ENCODE data around the gene VPS18.

Gene VPS18, protein sequence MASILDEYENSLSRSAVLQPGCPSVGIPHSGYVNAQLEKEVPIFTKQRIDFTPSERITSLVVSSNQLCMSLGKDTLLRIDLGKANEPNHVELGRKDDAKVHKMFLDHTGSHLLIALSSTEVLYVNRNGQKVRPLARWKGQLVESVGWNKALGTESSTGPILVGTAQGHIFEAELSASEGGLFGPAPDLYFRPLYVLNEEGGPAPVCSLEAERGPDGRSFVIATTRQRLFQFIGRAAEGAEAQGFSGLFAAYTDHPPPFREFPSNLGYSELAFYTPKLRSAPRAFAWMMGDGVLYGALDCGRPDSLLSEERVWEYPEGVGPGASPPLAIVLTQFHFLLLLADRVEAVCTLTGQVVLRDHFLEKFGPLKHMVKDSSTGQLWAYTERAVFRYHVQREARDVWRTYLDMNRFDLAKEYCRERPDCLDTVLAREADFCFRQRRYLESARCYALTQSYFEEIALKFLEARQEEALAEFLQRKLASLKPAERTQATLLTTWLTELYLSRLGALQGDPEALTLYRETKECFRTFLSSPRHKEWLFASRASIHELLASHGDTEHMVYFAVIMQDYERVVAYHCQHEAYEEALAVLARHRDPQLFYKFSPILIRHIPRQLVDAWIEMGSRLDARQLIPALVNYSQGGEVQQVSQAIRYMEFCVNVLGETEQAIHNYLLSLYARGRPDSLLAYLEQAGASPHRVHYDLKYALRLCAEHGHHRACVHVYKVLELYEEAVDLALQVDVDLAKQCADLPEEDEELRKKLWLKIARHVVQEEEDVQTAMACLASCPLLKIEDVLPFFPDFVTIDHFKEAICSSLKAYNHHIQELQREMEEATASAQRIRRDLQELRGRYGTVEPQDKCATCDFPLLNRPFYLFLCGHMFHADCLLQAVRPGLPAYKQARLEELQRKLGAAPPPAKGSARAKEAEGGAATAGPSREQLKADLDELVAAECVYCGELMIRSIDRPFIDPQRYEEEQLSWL

DNA sequence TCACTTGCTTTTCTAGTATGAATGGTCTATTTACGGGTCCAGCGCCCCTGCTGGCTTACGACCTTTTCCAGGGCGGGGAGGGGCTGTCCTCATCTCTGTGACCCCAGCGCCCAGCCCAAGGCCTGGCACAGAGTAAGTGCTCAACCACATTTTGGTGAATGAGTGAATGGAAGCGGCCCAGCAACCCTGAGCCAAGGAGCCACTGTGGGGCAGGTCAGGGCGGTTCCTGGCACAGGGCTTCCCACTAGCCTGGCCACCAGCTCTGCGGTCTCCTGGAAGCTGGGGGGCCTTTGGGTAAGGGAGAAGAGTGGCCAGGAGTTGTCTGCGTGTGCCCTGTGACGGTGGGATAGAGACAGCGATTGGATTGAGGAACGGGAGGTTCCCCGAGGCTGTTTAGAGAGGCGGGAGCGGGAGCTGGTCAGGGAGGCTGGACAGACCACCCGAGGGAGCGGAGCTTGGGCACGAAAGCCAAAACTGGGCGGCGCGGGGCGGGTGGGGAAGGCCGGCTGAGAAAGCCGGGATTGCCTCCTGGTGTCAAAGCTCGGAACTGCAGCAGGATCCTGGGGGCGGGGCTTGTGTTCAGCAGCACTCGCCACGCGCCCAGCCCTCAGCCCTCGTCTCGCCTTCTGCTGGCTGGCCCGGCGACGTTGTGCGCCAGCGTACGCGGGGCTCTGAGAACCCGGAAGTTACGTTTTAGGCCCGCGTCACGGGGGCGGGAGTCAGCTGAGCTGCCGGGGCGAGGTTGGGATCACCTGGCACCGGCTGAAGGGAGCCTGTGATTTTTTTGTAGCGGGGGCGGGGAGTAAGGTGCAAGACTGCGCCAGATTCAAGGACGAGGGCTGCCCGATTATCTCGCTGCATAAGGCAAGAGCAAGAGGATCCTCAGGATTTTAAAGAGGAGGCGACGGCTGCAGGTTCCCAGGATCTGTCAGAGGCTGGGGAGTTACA lies at the start of gene VPS18:
Gene VPS18 (plus strand): TSS at position 718 of the 948 bp plus-strand sequence. CDS start 319 bp downstream, outside the sequence.
- DNase-seq (ENCODE audit: low spot score in 2 of 2) = peak; percentile 93 to 99
- Histone ChIP-seq H3K36me3 (replicated peaks) (peaks cover 23% of the 10 kb centered on the region), H3K27me3 (ENCODE audit: low read depth) (no peaks in the 10 kb centered on the region), H3K9me3 (no peaks in the 10 kb centered on the region), H3K4me3 (peak within 1 kb of the TSS; percentile 63), H3K4me1 (no peaks in the 10 kb centered on the region; the same call in 1 of the 2 replicates)
- in situ Hi-C loops (cut with MboI; ENCODE audit: low sequenced_read_pairs) = no loop called here

GRCh38 chr15:40844696-40845030 lies 49.6 kb upstream of the VPS18 start:
- Histone ChIP-seq H3K36me3 (replicated peaks) (no peaks in the 10 kb centered on the region; the same call in 1 of the 2 replicates), H3K4me1 (peaks cover 11% of the 10 kb centered on the region), H3K27me3 (ENCODE audit: low read depth) (no peaks in the 10 kb centered on the region), H3K4me3 (peak overlapping the region; percentile 61), H3K9me3 (no peaks in the 10 kb centered on the region)
- peak in 1 of 2 experiments; percentile 61 for DNase-seq (ENCODE audit: low spot score in 2 of 2)
- in situ Hi-C loops (cut with MboI; ENCODE audit: low sequenced_read_pairs) = no loop called here

- Histone ChIP-seq H3K9me3 (no peaks in the 10 kb centered on the region), H3K36me3 (replicated peaks) (peaks cover under 1% of the 10 kb centered on the region), H3K27me3 (ENCODE audit: low read depth) (no peaks in the 10 kb centered on the region), H3K4me3 (peak overlapping the region; percentile 61), H3K4me1 (peaks cover 11% of the 10 kb centered on the region)
- no peak for DNase-seq (ENCODE audit: low spot score in 2 of 2)
- in situ Hi-C loops (cut with MboI; ENCODE audit: low sequenced_read_pairs) = no loop called here
Observed at GRCh38 chr15:40845036-40845435, 49.2 kb upstream of the VPS18 start.

- peaks cover 5% of the 10 kb centered on the region for H3K36me3 ChIP-seq (replicated peaks)
- H3K9me3 ChIP-seq = no peaks in the 10 kb centered on the region
- peaks cover 11% of the 10 kb centered on the region for H3K4me1 ChIP-seq
- DNase-seq (ENCODE audit: low spot score in 2 of 2) = no peak
- H3K27me3 ChIP-seq (ENCODE audit: low read depth) = no peaks in the 10 kb centered on the region
- no peak overlapping the region for H3K4me3 ChIP-seq
- in situ Hi-C loops (cut with MboI; ENCODE audit: low sequenced_read_pairs) = no loop called here
Observed at GRCh38 chr15:40845511-40846284, 48.6 kb upstream of the VPS18 start.

DNA sequence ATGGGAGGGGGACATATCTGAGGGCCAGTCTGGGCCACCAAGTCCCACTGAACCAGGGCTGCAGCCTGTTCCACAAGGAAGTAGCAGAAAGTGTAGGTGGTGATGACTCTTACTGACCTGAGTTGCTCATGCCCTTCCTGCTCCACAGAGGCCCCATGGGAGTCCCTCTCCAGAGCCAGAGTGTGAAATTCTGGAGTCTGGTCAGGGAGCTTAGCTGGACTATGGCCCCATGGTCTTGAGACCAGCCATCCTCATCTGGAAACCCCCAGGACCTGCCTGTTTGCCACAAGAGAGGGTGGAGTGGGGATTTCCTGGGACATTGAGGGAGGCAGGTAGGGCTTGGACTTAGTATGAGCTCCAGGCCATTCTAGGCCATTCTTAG lies 47.4 kb upstream of the VPS18 start:
- in situ Hi-C loops (cut with MboI; ENCODE audit: low sequenced_read_pairs) = no loop called here
- H3K4me3 ChIP-seq = no peak overlapping the region
- no peak for DNase-seq (ENCODE audit: low spot score in 2 of 2)

GRCh38 chr15:40847223-40847961 lies 46.9 kb upstream of the VPS18 start:
- H3K36me3 ChIP-seq (replicated peaks) = peaks cover 5% of the 10 kb centered on the region
- no peaks in the 10 kb centered on the region for H3K9me3 ChIP-seq
- H3K4me1 ChIP-seq = peaks cover 11% of the 10 kb centered on the region
- no peaks in the 10 kb centered on the region for H3K27me3 ChIP-seq (ENCODE audit: low read depth)
- peak; percentile 72 to 87 for DNase-seq (ENCODE audit: low spot score in 2 of 2)
- H3K4me3 ChIP-seq = no peak overlapping the region
- in situ Hi-C loops (cut with MboI; ENCODE audit: low sequenced_read_pairs) = no loop called here

More for the DNA sequence above, 47.4 kb upstream of the VPS18 start:
- Histone ChIP-seq H3K36me3 (replicated peaks) (peaks cover 5% of the 10 kb centered on the region), H3K4me1 (peaks cover 11% of the 10 kb centered on the region), H3K27me3 (ENCODE audit: low read depth) (no peaks in the 10 kb centered on the region), H3K9me3 (no peaks in the 10 kb centered on the region)

GRCh38 chr15:40850576-40851112 lies 43.6 kb upstream of the VPS18 start:
- in situ Hi-C loops (cut with MboI; ENCODE audit: low sequenced_read_pairs) = no loop called here

DNA sequence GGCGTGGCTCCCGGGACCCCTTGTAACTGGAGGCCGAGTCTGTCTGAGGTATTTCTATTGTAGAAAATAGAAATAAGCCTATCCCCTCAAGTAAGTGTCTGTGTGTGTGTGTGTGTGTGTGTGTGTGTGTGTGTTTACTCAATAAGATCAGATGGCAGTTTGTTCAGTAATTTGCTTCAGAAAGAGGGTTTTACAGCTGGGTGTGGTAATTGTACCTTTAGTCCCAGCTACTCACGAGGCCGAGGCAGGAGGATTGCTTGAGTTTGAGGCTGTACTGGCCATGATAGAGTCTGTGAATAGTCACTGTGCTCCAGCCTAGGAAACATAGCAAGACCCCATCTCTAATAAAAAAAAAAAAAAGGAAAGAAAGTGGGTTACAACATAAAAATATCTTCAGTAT lies 41.7 kb upstream of the VPS18 start:
- in situ Hi-C loops (cut with MboI; ENCODE audit: low sequenced_read_pairs) = no loop called here
- Histone ChIP-seq H3K36me3 (replicated peaks) (peaks cover 18% of the 10 kb centered on the region), H3K9me3 (no peaks in the 10 kb centered on the region), H3K4me1 (peaks cover 3% of the 10 kb centered on the region; the same call in 1 of the 2 replicates), H3K4me3 (no peak overlapping the region), H3K27me3 (ENCODE audit: low read depth) (no peaks in the 10 kb centered on the region)
- no peak for DNase-seq (ENCODE audit: low spot score in 2 of 2)

More at GRCh38 chr15:40850576-40851112, 43.6 kb upstream of the VPS18 start:
- DNase-seq (ENCODE audit: low spot score in 2 of 2) = no peak
- Histone ChIP-seq H3K4me1 (peaks cover 6% of the 10 kb centered on the region), H3K36me3 (replicated peaks) (peaks cover 13% of the 10 kb centered on the region), H3K27me3 (ENCODE audit: low read depth) (no peaks in the 10 kb centered on the region), H3K9me3 (no peaks in the 10 kb centered on the region), H3K4me3 (no peak overlapping the region)

DNA sequence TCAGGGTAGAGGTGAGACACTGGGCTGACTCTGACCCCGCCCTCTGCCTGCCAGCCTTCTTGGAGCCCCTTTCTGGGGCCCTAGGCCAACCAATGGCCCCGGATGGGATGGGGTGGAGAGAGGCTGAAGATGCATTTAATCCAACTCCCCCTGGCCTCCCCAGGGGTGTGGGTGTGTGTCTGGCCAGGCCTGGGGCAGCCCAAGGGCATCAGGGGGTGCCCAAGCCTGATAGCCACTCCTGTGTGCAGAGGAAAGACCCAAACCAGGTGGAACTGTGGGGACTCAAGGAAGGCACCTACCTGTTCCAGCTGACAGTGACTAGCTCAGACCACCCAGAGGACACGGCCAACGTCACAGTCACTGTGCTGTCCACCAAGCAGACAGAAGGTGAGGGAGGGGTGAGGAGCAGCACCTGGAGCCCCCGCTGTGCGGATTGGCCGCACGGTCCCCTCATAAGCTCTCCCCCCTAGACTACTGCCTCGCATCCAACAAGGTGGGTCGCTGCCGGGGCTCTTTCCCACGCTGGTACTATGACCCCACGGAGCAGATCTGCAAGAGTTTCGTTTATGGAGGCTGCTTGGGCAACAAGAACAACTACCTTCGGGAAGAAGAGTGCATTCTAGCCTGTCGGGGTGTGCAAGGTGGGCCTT lies 40.9 kb upstream of the VPS18 start:
- no peaks in the 10 kb centered on the region for H3K9me3 ChIP-seq
- no peak for DNase-seq (ENCODE audit: low spot score in 2 of 2)
- no peaks in the 10 kb centered on the region for H3K4me1 ChIP-seq
- peaks cover 18% of the 10 kb centered on the region for H3K36me3 ChIP-seq (replicated peaks)
- H3K4me3 ChIP-seq = no peak overlapping the region
- no peaks in the 10 kb centered on the region for H3K27me3 ChIP-seq (ENCODE audit: low read depth)
- in situ Hi-C loops (cut with MboI; ENCODE audit: low sequenced_read_pairs) = no loop called here

DNA sequence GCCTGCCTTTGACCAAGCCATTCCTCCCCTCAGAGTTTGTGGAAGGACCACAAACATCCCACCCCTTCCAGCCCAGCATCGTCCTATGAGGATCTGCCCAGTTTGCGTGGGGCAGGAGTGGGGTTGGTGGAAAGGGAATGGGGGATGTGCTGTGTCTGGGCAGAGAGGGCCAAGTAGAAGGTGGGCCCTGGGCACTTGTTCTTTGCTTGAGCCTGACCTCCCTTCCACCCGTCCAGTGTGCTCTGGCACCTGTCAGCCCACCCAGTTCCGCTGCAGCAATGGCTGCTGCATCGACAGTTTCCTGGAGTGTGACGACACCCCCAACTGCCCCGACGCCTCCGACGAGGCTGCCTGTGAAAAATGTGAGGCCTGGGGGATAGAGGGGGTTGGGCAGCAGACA lies 40.1 kb upstream of the VPS18 start:
- no peak overlapping the region for H3K4me3 ChIP-seq
- DNase-seq (ENCODE audit: low spot score in 2 of 2) = no peak
- H3K27me3 ChIP-seq (ENCODE audit: low read depth) = no peaks in the 10 kb centered on the region
- peaks cover 18% of the 10 kb centered on the region for H3K36me3 ChIP-seq (replicated peaks)
- H3K4me1 ChIP-seq = no peaks in the 10 kb centered on the region
- no peaks in the 10 kb centered on the region for H3K9me3 ChIP-seq
- in situ Hi-C loops (cut with MboI; ENCODE audit: low sequenced_read_pairs) = no loop called here

DNA sequence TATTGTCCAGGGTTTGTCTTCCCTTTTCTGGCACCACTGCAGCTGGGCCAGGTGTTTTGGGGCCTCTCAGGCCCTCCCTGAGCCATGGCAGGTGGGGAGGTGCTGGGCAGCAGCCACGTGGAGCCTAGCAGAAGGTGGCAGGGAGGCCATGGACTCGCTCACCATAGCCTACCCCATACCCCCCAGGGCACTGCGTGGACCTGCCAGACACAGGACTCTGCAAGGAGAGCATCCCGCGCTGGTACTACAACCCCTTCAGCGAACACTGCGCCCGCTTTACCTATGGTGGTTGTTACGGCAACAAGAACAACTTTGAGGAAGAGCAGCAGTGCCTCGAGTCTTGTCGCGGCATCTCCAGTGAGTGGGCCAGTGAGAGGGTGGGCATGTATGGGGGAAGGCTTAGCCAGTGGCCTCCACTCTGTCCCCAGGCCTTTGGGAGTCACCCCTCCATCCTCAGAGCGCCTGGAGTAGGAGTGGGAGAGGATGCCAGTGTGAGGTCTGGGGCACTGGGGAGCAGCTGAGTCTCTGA lies 38.5 kb upstream of the VPS18 start:
- Histone ChIP-seq H3K27me3 (ENCODE audit: low read depth) (no peaks in the 10 kb centered on the region), H3K4me1 (no peaks in the 10 kb centered on the region), H3K4me3 (no peak overlapping the region), H3K9me3 (no peaks in the 10 kb centered on the region), H3K36me3 (replicated peaks) (peaks cover 14% of the 10 kb centered on the region)
- in situ Hi-C loops (cut with MboI; ENCODE audit: low sequenced_read_pairs) = no loop called here
- DNase-seq (ENCODE audit: low spot score in 2 of 2) = no peak
